T-helper 1 cell treated with Interleukin-12 subunit alpha and Interleukin-12 subunit beta and Interleukin-4 antibody, amounts not matched to agents 30 μg/mL and 1 μg/mL, for 36 hours (primary cell): Measurements from ENCODE around the gene C14orf180.

Experiments
- H3K27ac Mint-ChIP-seq: one replicate; pipeline ENCODE4 v1.8.0; 2021; ENCODE audit warnings: mild to moderate bottlenecking, mixed read lengths
- H3K27me3 Mint-ChIP-seq: one replicate; pipeline ENCODE4 v1.8.0; 2021; ENCODE audit warnings: low read depth, mixed read lengths
- H3K36me3 Mint-ChIP-seq: one replicate; pipeline ENCODE4 v1.8.0; 2021; ENCODE audit warnings: low read depth, mixed read lengths
- H3K4me1 Mint-ChIP-seq: one replicate; pipeline ENCODE4 v1.8.0; 2021; ENCODE audit warnings: low read depth, mixed read lengths
- H3K4me3 Mint-ChIP-seq: one replicate; pipeline ENCODE4 v1.8.0; 2021; ENCODE audit warnings: mild to moderate bottlenecking, moderate library complexity, mixed read lengths
- H3K9me3 Mint-ChIP-seq: one replicate; pipeline ENCODE4 v1.8.0; 2021; ENCODE audit warnings: mixed read lengths

Gene C14orf180

GRCh38 chr14:104596451-104596918 is 16.9 kb downstream of the C14orf180 start:
- Mint-ChIP-seq H3K4me3 (no peak overlapping the region), H3K27ac (no peak overlapping the region), H3K9me3 (no peaks in the 10 kb centered on the region), H3K27me3 (no peaks in the 10 kb centered on the region), H3K36me3 (no peaks in the 10 kb centered on the region), H3K4me1 (no peaks in the 10 kb centered on the region)

- Mint-ChIP-seq H3K27me3 (no peaks in the 10 kb centered on the region), H3K36me3 (no peaks in the 10 kb centered on the region), H3K27ac (no peak overlapping the region), H3K4me1 (no peaks in the 10 kb centered on the region), H3K9me3 (no peaks in the 10 kb centered on the region), H3K4me3 (no peak overlapping the region)
Observed at GRCh38 chr14:104596927-104597351, 17.4 kb downstream of the C14orf180 start.

- Mint-ChIP-seq H3K36me3 (no peaks in the 10 kb centered on the region), H3K27me3 (no peaks in the 10 kb centered on the region), H3K4me3 (no peak overlapping the region), H3K27ac (no peak overlapping the region), H3K4me1 (no peaks in the 10 kb centered on the region), H3K9me3 (no peaks in the 10 kb centered on the region)
Observed at GRCh38 chr14:104597576-104597975, 18.0 kb downstream of the C14orf180 start.

DNA sequence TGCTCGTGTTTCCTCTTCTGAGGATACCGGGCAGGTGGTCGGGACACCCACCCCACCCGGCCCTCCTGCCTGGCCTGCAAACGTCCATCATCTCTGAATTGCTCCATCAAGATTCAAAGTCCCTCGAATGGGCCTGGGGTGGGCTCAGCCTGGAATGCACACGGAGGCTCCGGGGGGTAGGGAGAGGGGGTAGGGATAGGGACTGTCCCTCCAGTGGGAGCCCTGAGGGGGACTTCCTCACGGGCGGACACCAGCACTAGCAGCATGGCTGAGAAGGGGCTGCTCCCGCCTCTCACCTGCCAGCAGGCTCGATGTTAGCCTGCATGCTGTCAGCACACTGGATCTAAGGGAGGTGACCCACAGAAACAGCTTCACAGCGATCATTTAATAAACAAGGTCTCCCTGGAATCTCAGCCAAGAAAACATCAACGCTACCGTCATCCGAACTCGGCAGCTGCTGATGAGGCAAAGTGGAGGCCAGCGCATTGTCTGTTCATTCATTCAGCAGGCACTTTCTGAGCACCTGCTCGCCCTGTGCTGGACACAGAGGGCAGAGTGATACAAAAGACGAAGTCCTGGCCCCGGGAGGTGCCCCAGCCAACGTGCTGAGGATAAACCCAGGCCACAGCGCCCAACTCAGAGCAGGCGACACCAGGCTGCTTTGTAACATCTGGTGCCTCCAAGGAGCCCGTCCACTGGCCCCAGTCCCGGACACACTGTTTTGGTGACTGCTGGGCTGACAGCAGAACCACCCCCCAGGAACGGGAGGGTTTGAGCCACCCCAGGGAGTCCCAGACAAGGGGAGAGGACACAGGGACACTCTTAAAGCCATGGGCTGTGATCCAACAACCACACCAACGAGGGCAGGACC is 18.7 kb downstream of the C14orf180 start:
- no peaks in the 10 kb centered on the region for H3K36me3 Mint-ChIP-seq

DNA sequence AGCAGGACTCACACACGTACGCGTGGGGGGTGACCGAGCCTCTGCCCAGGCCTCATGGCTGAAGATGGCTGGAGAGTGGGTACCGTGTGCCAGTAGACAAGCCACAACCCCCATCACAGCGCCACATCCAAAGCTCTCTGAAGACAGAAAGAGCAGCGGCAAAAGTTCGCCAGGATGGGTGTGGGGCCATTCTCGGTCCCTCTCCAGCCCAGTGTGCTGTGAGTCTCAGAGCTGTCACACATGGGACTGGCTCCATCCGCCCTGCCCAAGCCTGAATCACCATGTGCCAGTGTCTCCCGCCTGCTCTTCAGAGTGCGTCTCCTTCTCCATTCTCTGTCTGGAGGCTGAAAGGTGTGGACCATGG is 19.3 kb downstream of the C14orf180 start:
- peaks cover 9% of the 10 kb centered on the region for H3K27me3 Mint-ChIP-seq
- no peaks in the 10 kb centered on the region for H3K36me3 Mint-ChIP-seq
- peaks cover under 1% of the 10 kb centered on the region for H3K4me1 Mint-ChIP-seq
- no peak overlapping the region for H3K4me3 Mint-ChIP-seq
- no peak overlapping the region for H3K27ac Mint-ChIP-seq
- no peaks in the 10 kb centered on the region for H3K9me3 Mint-ChIP-seq

More for the DNA sequence above, 18.7 kb downstream of the C14orf180 start:
- Mint-ChIP-seq H3K27ac (no peak overlapping the region), H3K4me3 (no peak overlapping the region), H3K4me1 (no peaks in the 10 kb centered on the region), H3K27me3 (peaks cover 3% of the 10 kb centered on the region), H3K9me3 (no peaks in the 10 kb centered on the region)

- Mint-ChIP-seq H3K27ac (no peak overlapping the region), H3K27me3 (peaks cover 15% of the 10 kb centered on the region), H3K36me3 (no peaks in the 10 kb centered on the region), H3K4me3 (no peak overlapping the region), H3K4me1 (peaks cover 2% of the 10 kb centered on the region), H3K9me3 (no peaks in the 10 kb centered on the region)
Observed at GRCh38 chr14:104599446-104599845, 19.9 kb downstream of the C14orf180 start.

DNA sequence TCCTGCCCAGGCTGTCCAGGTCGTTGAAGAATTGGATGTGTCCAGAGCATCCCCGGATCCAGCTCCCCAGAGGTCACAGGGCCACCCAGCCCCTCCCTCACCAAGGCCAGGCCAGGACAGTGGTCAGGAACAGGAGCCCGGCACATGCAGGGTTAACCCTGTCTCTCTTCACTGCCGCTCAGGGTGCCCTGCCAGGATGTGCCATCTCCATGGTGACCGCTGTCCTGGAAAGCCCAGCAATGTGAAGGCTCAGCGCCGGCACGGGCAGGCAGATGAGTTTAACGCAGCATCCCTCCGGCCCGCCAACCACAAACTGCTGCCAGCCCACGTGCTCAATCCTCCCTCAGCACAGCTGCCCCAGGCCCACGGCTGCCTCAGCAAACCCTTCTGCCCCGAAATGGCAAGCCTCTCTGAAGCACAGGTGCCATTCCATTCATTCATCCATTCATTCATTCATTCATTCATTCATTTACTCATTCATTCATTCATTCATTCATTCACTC is 20.6 kb downstream of the C14orf180 start:
- no peak overlapping the region for H3K4me3 Mint-ChIP-seq
- H3K27ac Mint-ChIP-seq = no peak overlapping the region
- H3K9me3 Mint-ChIP-seq = no peaks in the 10 kb centered on the region
- H3K4me1 Mint-ChIP-seq = peaks cover 2% of the 10 kb centered on the region
- no peaks in the 10 kb centered on the region for H3K36me3 Mint-ChIP-seq
- peaks cover 21% of the 10 kb centered on the region for H3K27me3 Mint-ChIP-seq

- Mint-ChIP-seq H3K4me1 (peaks cover 2% of the 10 kb centered on the region), H3K27me3 (peaks cover 26% of the 10 kb centered on the region), H3K4me3 (no peak overlapping the region), H3K36me3 (no peaks in the 10 kb centered on the region), H3K27ac (no peak overlapping the region), H3K9me3 (no peaks in the 10 kb centered on the region)
Observed at GRCh38 chr14:104600805-104601204, 21.2 kb downstream of the C14orf180 start.

DNA sequence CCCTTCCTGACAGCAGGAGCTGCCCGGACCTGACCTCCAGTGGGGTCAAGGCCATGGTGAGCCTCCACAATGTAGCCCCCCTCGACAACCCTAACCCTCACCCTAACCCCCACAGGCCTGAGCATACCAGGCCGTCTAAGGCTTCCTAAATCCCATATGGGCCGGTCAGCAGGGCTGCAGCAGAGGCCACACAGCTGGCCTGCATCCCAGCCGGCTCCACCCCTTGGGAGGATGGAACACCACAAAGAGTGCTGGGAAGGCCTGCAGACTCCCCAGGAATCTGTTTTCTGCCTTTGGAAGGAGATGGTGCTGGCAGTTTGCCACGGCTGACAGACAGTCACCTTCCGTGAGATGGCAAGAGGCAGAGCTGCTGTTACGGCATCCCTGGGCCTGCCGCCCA is 22.2 kb downstream of the C14orf180 start:
- H3K27me3 Mint-ChIP-seq = peaks cover 36% of the 10 kb centered on the region
- no peak overlapping the region for H3K27ac Mint-ChIP-seq

GRCh38 chr14:104602315-104602932 is 22.9 kb downstream of the C14orf180 start:
- H3K4me3 Mint-ChIP-seq = no peak overlapping the region

More for the DNA sequence above, 22.2 kb downstream of the C14orf180 start:
- Mint-ChIP-seq H3K36me3 (no peaks in the 10 kb centered on the region), H3K4me1 (peaks cover 2% of the 10 kb centered on the region), H3K4me3 (no peak overlapping the region), H3K9me3 (no peaks in the 10 kb centered on the region)

GRCh38 chr14:104602933-104603325 is 23.4 kb downstream of the C14orf180 start:
- H3K4me1 Mint-ChIP-seq = peaks cover 2% of the 10 kb centered on the region
- no peaks in the 10 kb centered on the region for H3K9me3 Mint-ChIP-seq
- H3K27ac Mint-ChIP-seq = no peak overlapping the region
- no peak overlapping the region for H3K4me3 Mint-ChIP-seq
- no peaks in the 10 kb centered on the region for H3K36me3 Mint-ChIP-seq
- peaks cover 45% of the 10 kb centered on the region for H3K27me3 Mint-ChIP-seq

More at GRCh38 chr14:104602315-104602932, 22.9 kb downstream of the C14orf180 start:
- Mint-ChIP-seq H3K4me1 (peaks cover 2% of the 10 kb centered on the region), H3K27ac (no peak overlapping the region), H3K9me3 (no peaks in the 10 kb centered on the region), H3K36me3 (no peaks in the 10 kb centered on the region), H3K27me3 (peaks cover 40% of the 10 kb centered on the region)

GRCh38 chr14:104603711-104604401 is 24.3 kb downstream of the C14orf180 start:
- no peaks in the 10 kb centered on the region for H3K9me3 Mint-ChIP-seq
- H3K4me3 Mint-ChIP-seq = no peak overlapping the region
- no peak overlapping the region for H3K27ac Mint-ChIP-seq
- no peaks in the 10 kb centered on the region for H3K36me3 Mint-ChIP-seq
- peaks cover 49% of the 10 kb centered on the region for H3K27me3 Mint-ChIP-seq
- peaks cover 2% of the 10 kb centered on the region for H3K4me1 Mint-ChIP-seq

DNA sequence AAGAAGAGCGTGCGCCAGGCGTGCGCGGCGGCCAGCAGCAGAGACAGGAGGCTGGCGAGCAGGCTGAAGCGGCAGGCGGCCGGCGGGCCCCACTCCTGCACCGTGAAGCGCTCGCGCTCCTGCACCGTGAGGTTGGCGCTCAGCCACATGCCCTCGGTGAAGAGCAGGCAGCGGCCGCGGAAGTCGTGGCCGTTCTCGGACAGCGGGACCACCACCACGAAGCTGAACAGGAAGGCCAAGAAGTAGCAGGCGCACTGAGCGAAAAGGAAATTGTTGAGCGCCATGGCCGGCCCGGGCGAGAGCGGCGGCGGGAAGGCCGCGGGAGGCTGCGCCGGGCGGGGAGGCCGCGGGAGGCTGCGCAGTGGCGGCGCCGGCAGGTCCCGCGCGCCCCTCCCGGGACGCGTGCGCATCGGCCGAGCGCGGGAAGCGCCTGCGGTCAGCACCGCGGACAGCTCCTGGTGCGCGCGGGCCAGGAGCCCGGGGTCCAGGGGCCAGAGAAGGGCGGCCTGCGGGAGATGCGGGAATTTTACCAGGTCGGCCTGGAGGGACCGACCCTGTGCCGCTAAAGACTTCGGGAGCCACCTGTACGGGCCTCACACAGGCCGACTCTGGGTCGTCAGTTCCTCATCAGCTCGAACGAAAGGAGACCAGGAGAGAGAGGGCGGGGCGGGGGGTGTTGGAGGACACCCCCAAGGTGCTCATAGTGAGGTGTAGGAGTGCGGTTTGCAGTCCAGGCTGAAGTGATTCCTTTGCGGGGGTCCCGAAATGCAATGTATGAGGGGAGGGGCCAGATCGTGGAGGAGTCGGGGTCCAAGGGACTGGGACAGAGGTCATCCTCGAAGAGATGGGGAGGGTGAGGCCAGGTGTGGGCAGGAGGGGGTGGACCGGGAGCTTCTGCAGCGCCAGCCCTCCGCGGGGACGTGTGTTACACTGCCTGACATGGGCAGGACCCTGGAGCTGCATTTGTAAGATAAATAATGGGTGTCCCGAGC is 25.2 kb downstream of the C14orf180 start, which contains the start of gene TMEM179:
TSS of gene TMEM179 (minus strand) at position 315 of the 992 bp plus-strand sequence. CDS start at position 284, 31 bp downstream.
- Mint-ChIP-seq H3K4me3 (no peak within 1 kb of the TSS), H3K4me1 (peaks cover 2% of the 10 kb centered on the region), H3K9me3 (no peaks in the 10 kb centered on the region), H3K27me3 (peaks cover 49% of the 10 kb centered on the region), H3K36me3 (no peaks in the 10 kb centered on the region), H3K27ac (no peak within 1 kb of the TSS)
